HepG2 (cell line): ENCODE data around the gene LBX2. TPM values are rescaled to one million over a fixed set of nuclear protein-coding genes. Genes with fewer than 3 reads are reported as not detected.

ENCODE experiments used
- ELF1 ChIP-seq: sonication (generic); formaldehyde crosslinking; IDR thresholded peaks from 2 replicates; pipeline ENCODE4 v1.4.0; 2020; ENCODE audit warnings: missing genetic modification reagents
- HIVEP1 ChIP-seq: sonication (generic); formaldehyde crosslinking; IDR thresholded peaks from 2 replicates; pipeline ENCODE4 v1.4.0; 2020; ENCODE audit warnings: mild to moderate bottlenecking, missing genetic modification reagents
- NR2C2 ChIP-seq: sonication (generic); formaldehyde crosslinking; IDR thresholded peaks from 2 replicates; pipeline ENCODE4 v1.4.0; 2020; ENCODE audit warnings: missing genetic modification reagents, mild to moderate bottlenecking, moderate library complexity, borderline replicate concordance
- SAFB2 ChIP-seq: sonication (generic); formaldehyde crosslinking; IDR thresholded peaks from 2 replicates; pipeline ENCODE4 v1.5.1; 2020; ENCODE audit warnings: missing genetic modification reagents, low read depth, mild to moderate bottlenecking, borderline replicate concordance
- TCF12 ChIP-seq, 2 experiments: fragments of 450-650 bp in 1 of 2; sonication (generic) in 1 of 2; formaldehyde crosslinking in 1 of 2; IDR thresholded peaks; 2 replicates each; pipeline versions ENCODE4 v1.6.1 to v1.8.0; 2017 to 2022; ENCODE audit warnings: antibody characterized with exemption in 1 of 2, mild to moderate bottlenecking in 1 of 2, missing genetic modification reagents in 1 of 2, moderate library complexity in 1 of 2
- TMF1 ChIP-seq: sonication (generic); formaldehyde crosslinking; IDR thresholded peaks from 2 replicates; pipeline ENCODE4 v1.8.1; 2022; ENCODE audit warnings: low read depth, missing genetic modification reagents
- TSC22D2 ChIP-seq: sonication (generic); formaldehyde crosslinking; IDR thresholded peaks from 2 replicates; pipeline ENCODE4 v1.5.1; 2020; ENCODE audit warnings: missing genetic modification reagents, mild to moderate bottlenecking, borderline replicate concordance
- ZFAT ChIP-seq: sonication (generic); formaldehyde crosslinking; conservative IDR thresholded peaks from 2 replicates; pipeline ENCODE4 v1.8.1; 2023; ENCODE audit warnings: missing genetic modification reagents, inconsistent platforms
- ZKSCAN1 ChIP-seq: fragments of 150-350 bp; IDR thresholded peaks from 2 replicates; pipeline ENCODE4 v1.6.1; 2014; ENCODE audit warnings: low read length
- ZNF224 ChIP-seq: sonication (generic); formaldehyde crosslinking; IDR thresholded peaks from 2 replicates; pipeline ENCODE4 v1.5.0; 2020; ENCODE audit warnings: mild to moderate bottlenecking, missing genetic modification reagents
- ZNF30 ChIP-seq: sonication (generic); formaldehyde crosslinking; IDR thresholded peaks from 2 replicates; pipeline ENCODE4 v1.5.0; 2020; ENCODE audit warnings: mild to moderate bottlenecking, missing genetic modification reagents
- ZNF451 ChIP-seq: sonication (generic); formaldehyde crosslinking; IDR thresholded peaks from 2 replicates; pipeline ENCODE4 v1.5.0; 2020; ENCODE audit warnings: mild to moderate bottlenecking, missing genetic modification reagents
- ZNF605 ChIP-seq: sonication (generic); formaldehyde crosslinking; IDR thresholded peaks from 2 replicates; pipeline ENCODE4 v1.8.0; 2022; ENCODE audit warnings: mild to moderate bottlenecking, missing genetic modification reagents
- ZNF629 ChIP-seq: sonication (generic); formaldehyde crosslinking; conservative IDR thresholded peaks from 2 replicates; pipeline ENCODE4 v1.5.0; 2020; ENCODE audit warnings: missing genetic modification reagents
- polyA plus RNA-seq, 8 experiments: library from polyadenylated mRNA; depleted of rRNA in 3 of 8; stranded (reverse) in 7 of 8; unstranded in 1 of 8; fragments of >200 nt; fragmentation: Illumina TruSeq in 4 of 8; extraction: Trizol in 4 of 8; gene quantifications; 2 replicates each; pipeline versions ENCODE4 v1.2.1 to v1.2.3, GENCODE V29; 2011 to 2016; ENCODE audit warnings: low read depth in 4 of 8, missing spikeins in 1 of 8, mixed read lengths in 1 of 8; ENCODE audit not compliant: insufficient read depth in 1 of 8
- total RNA-seq, 5 experiments: library from RNA; depleted of rRNA; stranded (reverse); fragments of >200 nt; fragmentation: Illumina TruSeq; extraction: Trizol; gene quantifications; 2 replicates each; pipeline ENCODE4 v1.2.3, GENCODE V29; 2016; ENCODE audit warnings: low read depth in 1 of 5
- TF ChIP-seq, protein P1 (sequence below): sonication (generic); formaldehyde crosslinking; IDR thresholded peaks from 2 replicates; pipeline ENCODE4 v1.4.0; 2020; ENCODE audit warnings: mild to moderate bottlenecking, missing genetic modification reagents, borderline replicate concordance
- TF ChIP-seq, protein P2 (sequence below): IDR thresholded peaks from 2 replicates; pipeline ENCODE4 v1.6.1; 2016
- TF ChIP-seq, protein P3 (sequence below): fragments of 450-650 bp; IDR thresholded peaks from 2 replicates; pipeline ENCODE4 v1.6.1; 2016
- TF ChIP-seq, protein P4 (sequence below): sonication (generic); formaldehyde crosslinking; IDR thresholded peaks from 2 replicates; pipeline ENCODE4 v1.4.0; 2020; ENCODE audit warnings: missing genetic modification reagents, borderline replicate concordance

LBX2 gene
- total and polyA plus RNA-seq, 2 of the 13 experiments (the other 11 are each of a cell fraction or from before 2014, with no cell fraction given) = 6.4 to 8.1 TPM

DNA sequence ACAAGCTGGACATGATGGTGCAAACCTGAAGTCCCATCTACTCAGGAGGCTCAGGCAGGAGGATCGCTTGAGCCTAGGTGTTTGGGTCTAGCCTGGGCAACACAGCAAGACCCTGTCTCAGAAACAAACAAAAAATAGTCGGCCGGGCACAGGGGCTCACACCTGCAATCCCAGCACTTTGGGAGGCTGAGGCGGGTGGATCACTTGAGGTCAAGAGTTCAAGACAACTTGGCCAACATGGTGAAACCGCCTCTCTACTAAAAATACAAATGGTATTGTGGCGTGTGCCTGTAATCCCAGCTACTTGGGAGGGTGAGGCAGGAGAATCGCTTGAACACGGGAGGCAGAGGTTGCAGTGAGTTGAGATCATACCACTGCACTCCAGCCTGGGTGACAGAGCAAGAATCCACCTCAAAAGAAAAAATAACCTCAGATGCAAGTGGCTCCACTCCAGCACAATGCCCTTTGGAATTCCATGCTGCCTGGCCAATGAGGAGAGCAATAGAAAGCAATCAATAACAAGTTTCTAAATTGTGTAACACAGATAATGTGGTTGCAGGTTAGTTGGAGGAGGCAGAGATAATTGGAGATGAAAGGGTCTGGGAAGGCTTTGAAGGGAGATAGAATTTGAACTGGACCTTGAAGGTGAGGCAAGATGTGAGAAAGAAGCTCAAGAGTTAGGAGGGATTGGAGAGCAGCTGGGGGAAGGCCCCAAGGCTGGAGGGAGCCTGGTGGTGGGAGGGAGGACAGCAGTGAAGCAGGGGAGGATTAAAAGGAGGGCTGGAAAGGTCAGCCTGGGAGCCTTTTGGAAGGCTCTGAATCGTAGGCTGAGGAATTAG lies 10.5 kb downstream of the LBX2 start (continued):
- TF ChIP-seq ZNF605 (peak; percentile 35; the same call in 1 of the 2 replicates), TSC22D2 (CRISPR knock-in tag) (no peak), ZNF30 (CRISPR knock-in tag) (no peak), ZNF451 (CRISPR knock-in tag) (no peak), TMF1 (CRISPR knock-in tag) (0 out of 2 replicates have a peak, but pooled peaks have one; percentile 87), ZKSCAN1 (0 out of 2 replicates have a peak, but pooled peaks have one; percentile 10), NR2C2 (CRISPR knock-in tag) (peak; percentile 83), ZNF224 (CRISPR knock-in tag) (no peak), ZNF629 (CRISPR knock-in tag) (no peak), TCF12 (IDR thresholded peaks at IDR 0.05) (no peak), TCF12 (CRISPR knock-in tag; IDR thresholded peaks at IDR 0.05) (peak; percentile 59; the same call in 1 of the 2 replicates), HIVEP1 (CRISPR knock-in tag) (peak; percentile 65; the same call in 1 of the 2 replicates), ZFAT (CRISPR knock-in tag) (no peak), ELF1 (no peak), SAFB2 (CRISPR knock-in tag) (no peak)
- TF ChIP-seq, protein P1, sequence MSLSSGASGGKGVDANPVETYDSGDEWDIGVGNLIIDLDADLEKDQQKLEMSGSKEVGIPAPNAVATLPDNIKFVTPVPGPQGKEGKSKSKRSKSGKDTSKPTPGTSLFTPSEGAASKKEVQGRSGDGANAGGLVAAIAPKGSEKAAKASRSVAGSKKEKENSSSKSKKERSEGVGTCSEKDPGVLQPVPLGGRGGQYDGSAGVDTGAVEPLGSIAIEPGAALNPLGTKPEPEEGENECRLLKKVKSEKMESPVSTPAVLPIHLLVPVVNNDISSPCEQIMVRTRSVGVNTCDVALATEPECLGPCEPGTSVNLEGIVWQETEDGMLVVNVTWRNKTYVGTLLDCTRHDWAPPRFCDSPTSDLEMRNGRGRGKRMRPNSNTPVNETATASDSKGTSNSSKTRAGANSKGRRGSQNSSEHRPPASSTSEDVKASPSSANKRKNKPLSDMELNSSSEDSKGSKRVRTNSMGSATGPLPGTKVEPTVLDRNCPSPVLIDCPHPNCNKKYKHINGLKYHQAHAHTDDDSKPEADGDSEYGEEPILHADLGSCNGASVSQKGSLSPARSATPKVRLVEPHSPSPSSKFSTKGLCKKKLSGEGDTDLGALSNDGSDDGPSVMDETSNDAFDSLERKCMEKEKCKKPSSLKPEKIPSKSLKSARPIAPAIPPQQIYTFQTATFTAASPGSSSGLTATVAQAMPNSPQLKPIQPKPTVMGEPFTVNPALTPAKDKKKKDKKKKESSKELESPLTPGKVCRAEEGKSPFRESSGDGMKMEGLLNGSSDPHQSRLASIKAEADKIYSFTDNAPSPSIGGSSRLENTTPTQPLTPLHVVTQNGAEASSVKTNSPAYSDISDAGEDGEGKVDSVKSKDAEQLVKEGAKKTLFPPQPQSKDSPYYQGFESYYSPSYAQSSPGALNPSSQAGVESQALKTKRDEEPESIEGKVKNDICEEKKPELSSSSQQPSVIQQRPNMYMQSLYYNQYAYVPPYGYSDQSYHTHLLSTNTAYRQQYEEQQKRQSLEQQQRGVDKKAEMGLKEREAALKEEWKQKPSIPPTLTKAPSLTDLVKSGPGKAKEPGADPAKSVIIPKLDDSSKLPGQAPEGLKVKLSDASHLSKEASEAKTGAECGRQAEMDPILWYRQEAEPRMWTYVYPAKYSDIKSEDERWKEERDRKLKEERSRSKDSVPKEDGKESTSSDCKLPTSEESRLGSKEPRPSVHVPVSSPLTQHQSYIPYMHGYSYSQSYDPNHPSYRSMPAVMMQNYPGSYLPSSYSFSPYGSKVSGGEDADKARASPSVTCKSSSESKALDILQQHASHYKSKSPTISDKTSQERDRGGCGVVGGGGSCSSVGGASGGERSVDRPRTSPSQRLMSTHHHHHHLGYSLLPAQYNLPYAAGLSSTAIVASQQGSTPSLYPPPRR (CRISPR knock-in tag) = peak; percentile 78; the same call in 1 of the 2 replicates
- TF ChIP-seq, protein P2, sequence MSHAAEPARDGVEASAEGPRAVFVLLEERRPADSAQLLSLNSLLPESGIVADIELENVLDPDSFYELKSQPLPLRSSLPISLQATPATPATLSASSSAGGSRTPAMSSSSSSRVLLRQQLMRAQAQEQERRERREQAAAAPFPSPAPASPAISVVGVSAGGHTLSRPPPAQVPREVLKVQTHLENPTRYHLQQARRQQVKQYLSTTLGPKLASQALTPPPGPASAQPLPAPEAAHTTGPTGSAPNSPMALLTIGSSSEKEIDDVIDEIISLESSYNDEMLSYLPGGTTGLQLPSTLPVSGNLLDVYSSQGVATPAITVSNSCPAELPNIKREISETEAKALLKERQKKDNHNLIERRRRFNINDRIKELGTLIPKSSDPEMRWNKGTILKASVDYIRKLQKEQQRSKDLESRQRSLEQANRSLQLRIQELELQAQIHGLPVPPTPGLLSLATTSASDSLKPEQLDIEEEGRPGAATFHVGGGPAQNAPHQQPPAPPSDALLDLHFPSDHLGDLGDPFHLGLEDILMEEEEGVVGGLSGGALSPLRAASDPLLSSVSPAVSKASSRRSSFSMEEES = no peak
- TF ChIP-seq, protein P3, sequence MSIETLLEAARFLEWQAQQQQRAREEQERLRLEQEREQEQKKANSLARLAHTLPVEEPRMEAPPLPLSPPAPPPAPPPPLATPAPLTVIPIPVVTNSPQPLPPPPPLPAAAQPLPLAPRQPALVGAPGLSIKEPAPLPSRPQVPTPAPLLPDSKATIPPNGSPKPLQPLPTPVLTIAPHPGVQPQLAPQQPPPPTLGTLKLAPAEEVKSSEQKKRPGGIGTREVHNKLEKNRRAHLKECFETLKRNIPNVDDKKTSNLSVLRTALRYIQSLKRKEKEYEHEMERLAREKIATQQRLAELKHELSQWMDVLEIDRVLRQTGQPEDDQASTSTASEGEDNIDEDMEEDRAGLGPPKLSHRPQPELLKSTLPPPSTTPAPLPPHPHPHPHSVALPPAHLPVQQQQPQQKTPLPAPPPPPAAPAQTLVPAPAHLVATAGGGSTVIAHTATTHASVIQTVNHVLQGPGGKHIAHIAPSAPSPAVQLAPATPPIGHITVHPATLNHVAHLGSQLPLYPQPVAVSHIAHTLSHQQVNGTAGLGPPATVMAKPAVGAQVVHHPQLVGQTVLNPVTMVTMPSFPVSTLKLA = no peak
- TF ChIP-seq, protein P4, sequence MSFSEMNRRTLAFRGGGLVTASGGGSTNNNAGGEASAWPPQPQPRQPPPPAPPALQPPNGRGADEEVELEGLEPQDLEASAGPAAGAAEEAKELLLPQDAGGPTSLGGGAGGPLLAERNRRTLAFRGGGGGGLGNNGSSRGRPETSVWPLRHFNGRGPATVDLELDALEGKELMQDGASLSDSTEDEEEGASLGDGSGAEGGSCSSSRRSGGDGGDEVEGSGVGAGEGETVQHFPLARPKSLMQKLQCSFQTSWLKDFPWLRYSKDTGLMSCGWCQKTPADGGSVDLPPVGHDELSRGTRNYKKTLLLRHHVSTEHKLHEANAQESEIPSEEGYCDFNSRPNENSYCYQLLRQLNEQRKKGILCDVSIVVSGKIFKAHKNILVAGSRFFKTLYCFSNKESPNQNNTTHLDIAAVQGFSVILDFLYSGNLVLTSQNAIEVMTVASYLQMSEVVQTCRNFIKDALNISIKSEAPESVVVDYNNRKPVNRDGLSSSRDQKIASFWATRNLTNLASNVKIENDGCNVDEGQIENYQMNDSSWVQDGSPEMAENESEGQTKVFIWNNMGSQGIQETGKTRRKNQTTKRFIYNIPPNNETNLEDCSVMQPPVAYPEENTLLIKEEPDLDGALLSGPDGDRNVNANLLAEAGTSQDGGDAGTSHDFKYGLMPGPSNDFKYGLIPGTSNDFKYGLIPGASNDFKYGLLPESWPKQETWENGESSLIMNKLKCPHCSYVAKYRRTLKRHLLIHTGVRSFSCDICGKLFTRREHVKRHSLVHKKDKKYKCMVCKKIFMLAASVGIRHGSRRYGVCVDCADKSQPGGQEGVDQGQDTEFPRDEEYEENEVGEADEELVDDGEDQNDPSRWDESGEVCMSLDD (CRISPR knock-in tag) = no peak
